Parathyroid adenoma (tissue), 2 donors: ENCODE measurements around the gene TNS3.

Experiments used
- H2AFZ ChIP-seq: fragments of 300-600 bp; sonication (generic); one replicate; pipeline ENCODE4 v1.7.0; 2017; ENCODE audit warnings: antibody characterized with exemption, mild to moderate bottlenecking
- H3K27ac ChIP-seq: fragments of 300-600 bp; sonication (generic); one replicate; pipeline ENCODE4 v1.7.0; 2017
- H3K27me3 ChIP-seq: fragments of 300-600 bp; sonication (generic); one replicate; pipeline ENCODE4 v1.7.0; 2017; ENCODE audit warnings: low read length; ENCODE audit not compliant: control insufficient read depth, insufficient read depth
- H3K36me3 ChIP-seq: fragments of 300-600 bp; sonication (generic); one replicate; pipeline ENCODE4 v1.7.0; 2017; ENCODE audit warnings: low read length; ENCODE audit not compliant: control insufficient read depth, insufficient read depth
- H3K4me1 ChIP-seq: fragments of 300-600 bp; sonication (generic); one replicate; pipeline ENCODE4 v1.7.0; 2017; ENCODE audit warnings: control low read depth
- H3K4me2 ChIP-seq: fragments of 300-600 bp; sonication (generic); one replicate; pipeline ENCODE4 v1.7.0; 2017; ENCODE audit warnings: low read length
- H3K4me3 ChIP-seq: fragments of 300-600 bp; sonication (generic); one replicate; pipeline ENCODE4 v1.7.0; 2017; ENCODE audit warnings: low read depth, low read length
- H3K79me2 ChIP-seq: fragments of 300-600 bp; sonication (generic); one replicate; pipeline ENCODE4 v1.7.0; 2017; ENCODE audit warnings: control low read depth
- H3K9ac ChIP-seq: fragments of 300-600 bp; sonication (generic); one replicate; pipeline ENCODE4 v1.7.0; 2017; ENCODE audit warnings: mild to moderate bottlenecking
- H3K9me3 ChIP-seq: fragments of 300-600 bp; sonication (generic); one replicate; pipeline ENCODE4 v1.7.0; 2017; ENCODE audit warnings: low read length; ENCODE audit not compliant: control insufficient read depth
- TF ChIP-seq, protein P1 (sequence below): fragments of 300-600 bp; sonication (generic); IDR thresholded peaks from one replicate; pipeline ENCODE4 v1.7.0; 2017; ENCODE audit warnings: antibody characterized with exemption, mild to moderate bottlenecking
- donor health status: primary hyperparathyroidism.

Gene TNS3

DNA sequence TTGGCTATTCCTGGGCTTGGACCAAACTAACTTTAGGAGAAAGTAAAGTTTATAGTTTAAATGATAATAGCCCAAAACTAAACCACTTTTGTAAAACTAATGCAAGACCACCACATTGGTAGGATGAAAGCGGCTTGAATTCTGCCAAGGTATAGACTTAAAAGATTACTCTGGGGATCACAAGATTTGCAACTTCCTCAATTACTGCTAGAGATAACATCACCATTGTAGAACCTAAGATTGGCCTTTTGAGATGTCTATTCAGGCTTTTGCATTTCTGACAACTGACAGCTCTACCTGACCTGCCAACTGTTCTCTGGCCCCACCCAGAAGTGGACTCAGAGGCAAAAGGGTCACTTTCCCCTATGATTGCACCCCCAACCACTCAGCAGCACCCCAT lies 162.4 kb downstream of the TNS3 start:
- Histone ChIP-seq H3K27ac (no peak overlapping the region), H3K36me3 (no peaks in the 10 kb centered on the region), H3K9me3 (no peaks in the 10 kb centered on the region), H3K4me1 (peaks cover 8% of the 10 kb centered on the region), H3K27me3 (no peaks in the 10 kb centered on the region), H3K9ac (no peak overlapping the region), H2AFZ (no peak overlapping the region), H3K79me2 (no peaks in the 10 kb centered on the region), H3K4me2 (no peak overlapping the region), H3K4me3 (no peak overlapping the region)
- TF ChIP-seq, protein P1, sequence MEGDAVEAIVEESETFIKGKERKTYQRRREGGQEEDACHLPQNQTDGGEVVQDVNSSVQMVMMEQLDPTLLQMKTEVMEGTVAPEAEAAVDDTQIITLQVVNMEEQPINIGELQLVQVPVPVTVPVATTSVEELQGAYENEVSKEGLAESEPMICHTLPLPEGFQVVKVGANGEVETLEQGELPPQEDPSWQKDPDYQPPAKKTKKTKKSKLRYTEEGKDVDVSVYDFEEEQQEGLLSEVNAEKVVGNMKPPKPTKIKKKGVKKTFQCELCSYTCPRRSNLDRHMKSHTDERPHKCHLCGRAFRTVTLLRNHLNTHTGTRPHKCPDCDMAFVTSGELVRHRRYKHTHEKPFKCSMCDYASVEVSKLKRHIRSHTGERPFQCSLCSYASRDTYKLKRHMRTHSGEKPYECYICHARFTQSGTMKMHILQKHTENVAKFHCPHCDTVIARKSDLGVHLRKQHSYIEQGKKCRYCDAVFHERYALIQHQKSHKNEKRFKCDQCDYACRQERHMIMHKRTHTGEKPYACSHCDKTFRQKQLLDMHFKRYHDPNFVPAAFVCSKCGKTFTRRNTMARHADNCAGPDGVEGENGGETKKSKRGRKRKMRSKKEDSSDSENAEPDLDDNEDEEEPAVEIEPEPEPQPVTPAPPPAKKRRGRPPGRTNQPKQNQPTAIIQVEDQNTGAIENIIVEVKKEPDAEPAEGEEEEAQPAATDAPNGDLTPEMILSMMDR = no peak

DNA sequence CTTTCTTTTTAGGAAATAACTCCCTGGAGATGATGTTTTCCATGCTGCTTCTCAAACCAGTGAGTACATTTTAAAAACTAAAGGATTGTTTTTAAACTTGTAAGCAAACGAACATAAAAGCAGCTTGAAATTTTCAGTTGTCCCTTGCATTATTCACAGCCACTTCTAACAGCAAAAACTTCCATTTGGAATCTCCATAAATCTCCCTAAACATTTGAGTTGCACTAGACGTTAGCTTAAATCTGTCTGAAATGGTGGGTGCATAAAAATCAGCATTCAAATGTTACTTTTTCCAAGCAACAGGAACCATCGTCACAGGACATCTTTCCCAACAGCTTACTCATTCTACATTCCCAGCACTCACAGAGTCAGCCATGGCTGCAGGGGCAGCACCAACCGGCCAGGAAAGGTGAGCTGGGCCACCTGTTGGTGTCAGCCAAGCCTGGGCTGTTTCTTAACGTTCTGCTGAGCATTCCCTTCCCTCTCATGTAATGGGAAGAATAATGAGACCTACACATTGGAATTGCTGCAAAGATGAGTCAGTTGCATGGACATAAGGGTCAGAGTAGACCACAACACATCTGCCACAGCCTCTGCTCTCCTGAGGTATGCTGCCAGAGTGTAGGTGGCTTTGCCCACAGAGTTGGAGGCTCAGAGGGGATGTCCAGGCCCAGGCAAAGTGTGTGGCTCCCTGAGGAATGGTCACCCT lies 163.2 kb downstream of the TNS3 start:
- H3K27me3 ChIP-seq = no peaks in the 10 kb centered on the region
- no peak overlapping the region for H3K4me2 ChIP-seq
- H3K79me2 ChIP-seq = no peaks in the 10 kb centered on the region
- H3K9me3 ChIP-seq = no peaks in the 10 kb centered on the region
- TF ChIP-seq, protein P1 = no peak
- no peak overlapping the region for H2AFZ ChIP-seq
- no peaks in the 10 kb centered on the region for H3K36me3 ChIP-seq
- no peak overlapping the region for H3K9ac ChIP-seq
- H3K4me1 ChIP-seq = peaks cover 8% of the 10 kb centered on the region
- H3K4me3 ChIP-seq = no peak overlapping the region
- H3K27ac ChIP-seq = no peak overlapping the region

- H3K9ac ChIP-seq = no peak overlapping the region
- no peak overlapping the region for H3K27ac ChIP-seq
- H3K9me3 ChIP-seq = no peaks in the 10 kb centered on the region
- TF ChIP-seq, protein P1 = no peak
- no peaks in the 10 kb centered on the region for H3K4me1 ChIP-seq
- H3K27me3 ChIP-seq = no peaks in the 10 kb centered on the region
- no peaks in the 10 kb centered on the region for H3K36me3 ChIP-seq
- no peak overlapping the region for H2AFZ ChIP-seq
- no peaks in the 10 kb centered on the region for H3K79me2 ChIP-seq
- no peak overlapping the region for H3K4me2 ChIP-seq
- no peak overlapping the region for H3K4me3 ChIP-seq
Measured at GRCh38 chr7:47416492-47417480, 165.1 kb downstream of the TNS3 start.

GRCh38 chr7:47415318-47416212 lies 166.3 kb downstream of the TNS3 start:
- Histone ChIP-seq H3K36me3 (no peaks in the 10 kb centered on the region), H3K9ac (no peak overlapping the region), H3K79me2 (no peaks in the 10 kb centered on the region), H3K9me3 (no peaks in the 10 kb centered on the region), H3K4me2 (no peak overlapping the region), H2AFZ (no peak overlapping the region), H3K27me3 (no peaks in the 10 kb centered on the region), H3K4me3 (no peak overlapping the region), H3K27ac (no peak overlapping the region), H3K4me1 (no peaks in the 10 kb centered on the region)
- TF ChIP-seq, protein P1 = no peak
